Activated CD8-positive, alpha-beta memory T cell treated with anti-CD3 and anti-CD28 coated beads for 4 hours (primary cell): ENCODE measurements around the gene ALCAM.

Experiments used
- DNase-seq, 2 donors: peaks; one replicate each; pipeline ENCODE4 v3.0.0-alpha.2; 2020; ENCODE audit warnings: low read depth in 2 of 2

Gene ALCAM

DNA sequence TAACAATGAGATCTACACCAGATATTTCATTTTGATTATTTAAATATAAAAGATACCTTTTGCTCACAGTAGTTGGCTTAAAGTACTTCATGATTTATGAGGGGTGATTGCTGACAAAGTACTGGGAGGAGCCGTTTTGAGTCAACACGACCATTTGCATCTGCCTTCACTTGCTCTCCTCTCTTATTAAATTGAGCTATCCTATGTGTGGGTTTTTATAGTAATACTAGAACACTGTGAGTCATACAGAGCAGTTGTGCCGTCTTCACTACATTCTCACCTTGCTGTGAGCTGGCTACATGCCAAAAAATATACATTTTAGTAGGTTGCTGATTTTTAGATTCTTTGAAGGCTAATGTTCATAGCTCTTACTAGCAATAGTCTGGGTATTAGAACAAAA is 161.2 kb downstream of the ALCAM start:
- DNase-seq, result no peak

DNA sequence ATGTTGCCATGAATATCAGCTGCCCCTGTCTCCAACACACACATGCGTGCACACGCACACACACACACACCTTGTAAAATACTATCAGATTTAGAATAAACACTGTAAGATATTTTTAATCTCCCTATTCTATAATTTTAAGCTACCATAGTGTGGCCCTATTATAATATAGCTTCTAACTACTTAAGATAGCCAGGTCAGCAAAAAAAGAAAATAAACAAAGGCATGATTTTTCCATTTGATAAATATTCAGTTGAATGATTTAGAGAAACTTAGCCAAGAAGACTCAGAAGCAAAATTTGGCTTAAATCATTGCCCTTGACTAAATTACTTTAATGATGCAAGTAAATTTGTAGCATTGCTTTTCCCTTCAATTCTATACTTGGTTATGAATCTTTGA is 162.2 kb downstream of the ALCAM start:
- no peak for DNase-seq

DNA sequence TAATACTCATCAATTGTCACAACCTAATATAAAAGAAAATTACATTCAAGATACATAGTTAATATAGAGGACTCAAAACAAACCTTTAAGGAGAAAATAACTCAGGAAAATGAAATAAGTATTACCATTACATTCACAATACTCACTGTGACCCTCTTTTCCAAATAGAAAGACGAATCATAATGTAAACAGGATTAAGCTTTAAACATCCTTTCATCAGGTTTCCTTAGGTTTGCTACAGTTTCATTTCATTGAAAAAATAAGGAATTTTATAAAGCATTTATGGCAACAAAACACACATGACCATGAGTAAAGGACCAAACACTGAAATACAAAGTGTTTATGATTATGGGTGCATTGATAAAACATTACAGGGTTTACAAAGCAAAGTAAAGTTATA is 162.7 kb downstream of the ALCAM start:
- DNase-seq, result no peak

DNA sequence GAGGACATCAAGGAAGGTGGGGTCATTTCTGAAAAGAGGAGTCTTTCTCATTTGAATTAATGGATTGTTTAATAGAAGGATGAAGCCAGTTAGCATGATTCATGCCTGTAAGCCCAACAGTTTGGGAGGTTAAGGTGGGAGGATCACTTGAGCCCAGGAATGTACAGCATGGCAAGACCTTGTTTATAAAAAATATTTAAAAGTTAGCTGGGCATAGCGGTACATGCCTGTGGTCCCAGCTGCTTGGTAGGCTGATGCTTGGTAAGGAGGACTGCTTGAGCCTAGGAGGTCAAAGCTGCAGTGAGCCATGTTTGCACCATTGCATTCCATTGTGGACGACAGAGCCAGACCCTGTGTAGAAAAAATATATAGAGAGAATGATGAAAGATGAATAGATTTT is 165.5 kb downstream of the ALCAM start:
- DNase-seq, result no peak

DNA sequence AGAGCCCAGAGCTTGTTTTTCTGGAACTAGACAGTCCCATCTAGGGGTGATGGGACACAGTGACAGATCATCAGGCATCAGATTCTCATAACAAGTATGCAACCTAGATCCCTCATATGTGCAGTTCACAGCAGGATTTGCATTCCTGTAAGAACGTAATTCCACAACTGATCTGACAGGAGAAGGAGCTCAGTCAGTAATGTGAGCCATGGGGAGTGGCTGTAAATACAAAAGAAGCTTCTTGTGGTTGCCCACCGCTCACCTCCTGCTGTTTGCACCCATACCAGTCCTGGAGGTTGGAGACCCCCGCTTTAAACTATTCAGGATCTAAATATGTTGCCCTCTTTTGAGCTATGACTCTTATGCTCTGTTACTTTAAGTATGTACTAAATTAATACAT is 167.3 kb downstream of the ALCAM start:
- DNase-seq, result no peak

DNA sequence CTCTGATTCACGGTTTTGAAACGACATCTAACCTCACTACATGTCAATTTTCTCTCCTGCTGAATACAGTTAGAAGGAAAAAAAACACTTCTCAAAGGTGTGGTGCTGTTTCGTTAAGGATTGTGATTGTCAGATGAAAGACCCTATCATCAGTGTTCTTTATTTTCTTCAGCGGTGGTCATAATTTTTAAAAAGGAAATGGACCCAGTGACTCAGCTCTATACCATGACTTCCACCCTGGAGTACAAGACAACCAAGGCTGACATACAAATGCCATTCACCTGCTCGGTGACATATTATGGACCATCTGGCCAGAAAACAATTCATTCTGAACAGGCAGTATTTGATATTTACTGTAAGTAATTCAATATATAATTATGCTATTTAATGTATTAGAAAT is 167.8 kb downstream of the ALCAM start:
- DNase-seq, result no peak

DNA sequence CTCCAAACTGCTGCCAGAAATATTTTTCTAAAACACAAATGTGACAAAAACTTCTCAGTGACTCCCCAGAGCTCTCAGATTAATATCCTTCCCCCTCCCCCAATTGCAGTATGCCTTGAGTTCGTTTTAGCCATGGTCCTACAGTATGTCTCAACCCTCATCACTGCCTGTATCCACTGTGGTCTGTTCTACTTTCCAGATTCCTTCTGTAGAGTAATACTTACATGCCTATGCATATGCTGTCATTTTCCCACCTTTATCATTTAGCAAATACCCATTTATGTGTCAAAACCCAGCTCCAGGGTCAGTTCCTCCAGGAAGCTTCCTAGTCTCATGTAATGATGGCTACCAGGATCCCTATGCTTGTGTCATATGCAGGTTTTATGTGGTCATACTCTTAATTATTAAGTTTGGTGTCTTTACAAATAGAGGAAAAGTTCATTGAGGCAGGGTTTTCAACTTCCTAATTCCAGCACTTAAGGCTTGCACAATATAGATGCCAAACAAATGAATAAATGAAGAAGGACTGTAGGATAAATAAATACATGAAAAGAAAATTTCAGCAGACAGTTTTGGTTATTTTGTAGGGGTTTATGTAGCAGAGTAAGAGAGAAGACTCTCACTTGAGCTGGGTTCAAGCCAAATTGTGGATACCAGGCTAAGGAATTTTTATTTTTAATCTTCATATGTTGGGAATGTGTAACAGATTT is 170.8 kb downstream of the ALCAM start:
- no peak for DNase-seq

DNA sequence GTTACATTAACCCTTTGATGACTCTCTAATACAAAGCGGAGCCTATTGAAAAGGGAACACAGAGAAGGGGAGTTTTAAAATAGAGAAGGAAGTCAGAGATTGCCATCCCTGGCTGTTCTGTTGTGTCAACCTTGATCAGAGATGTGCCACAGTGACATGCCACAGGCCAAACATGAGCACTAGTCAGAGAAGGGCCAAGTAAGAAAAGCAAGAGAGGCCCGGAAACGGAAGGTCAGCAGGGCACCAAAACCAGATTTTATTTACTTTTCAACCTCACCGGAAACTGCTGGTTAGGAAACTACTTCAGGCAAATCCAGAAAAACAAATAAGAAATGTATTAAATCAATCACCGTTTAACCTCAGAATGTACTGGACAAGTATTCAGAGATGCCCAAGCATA is 171.8 kb downstream of the ALCAM start:
- no peak for DNase-seq

DNA sequence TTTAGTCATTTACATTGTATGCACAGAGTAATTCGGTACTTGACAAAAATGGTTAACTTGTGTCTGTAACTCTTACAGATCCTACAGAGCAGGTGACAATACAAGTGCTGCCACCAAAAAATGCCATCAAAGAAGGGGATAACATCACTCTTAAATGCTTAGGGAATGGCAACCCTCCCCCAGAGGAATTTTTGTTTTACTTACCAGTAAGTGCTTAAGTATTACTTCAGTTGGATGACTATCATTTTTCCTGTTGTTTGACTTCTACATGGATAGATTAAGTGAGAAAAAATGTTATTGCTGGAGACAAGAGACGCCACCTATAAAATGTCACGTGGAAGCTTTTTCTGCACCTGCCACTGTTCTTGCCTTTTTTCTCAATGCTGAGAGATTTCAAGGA is 173.2 kb downstream of the ALCAM start:
- no peak for DNase-seq

DNA sequence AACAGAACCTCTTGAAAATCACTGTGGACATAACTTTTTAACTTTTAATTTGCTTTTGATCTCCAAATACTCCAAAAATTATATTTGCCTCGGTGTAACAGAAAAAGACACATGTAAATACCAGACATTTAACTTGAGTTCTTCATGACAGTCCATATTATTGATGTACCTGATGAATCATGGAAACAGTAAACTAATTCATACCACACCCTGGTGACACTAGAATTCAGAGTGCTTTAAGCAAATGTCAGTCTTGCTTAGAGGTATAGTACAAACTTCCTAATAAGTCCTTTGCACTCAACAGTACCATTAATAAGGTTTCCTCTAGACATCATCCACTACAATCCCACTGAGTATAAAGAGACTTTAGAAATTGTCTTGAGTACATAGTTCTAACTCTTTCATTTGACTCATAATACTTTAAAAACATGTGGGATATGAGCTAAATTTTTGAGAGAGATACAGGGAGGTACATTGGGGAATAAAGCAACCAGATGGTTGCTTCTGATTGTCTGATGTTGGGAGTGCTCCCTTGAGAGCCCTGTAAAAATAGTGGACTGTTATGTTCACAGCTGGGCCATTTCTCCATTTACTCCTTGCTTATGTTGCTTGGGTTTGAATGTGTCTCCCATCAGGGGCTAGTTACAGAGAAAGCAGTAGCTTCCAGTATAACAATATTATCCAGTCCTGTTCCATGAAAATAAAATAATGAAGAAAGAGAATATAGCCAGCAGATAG is 175.7 kb downstream of the ALCAM start:
- no peak for DNase-seq

DNA sequence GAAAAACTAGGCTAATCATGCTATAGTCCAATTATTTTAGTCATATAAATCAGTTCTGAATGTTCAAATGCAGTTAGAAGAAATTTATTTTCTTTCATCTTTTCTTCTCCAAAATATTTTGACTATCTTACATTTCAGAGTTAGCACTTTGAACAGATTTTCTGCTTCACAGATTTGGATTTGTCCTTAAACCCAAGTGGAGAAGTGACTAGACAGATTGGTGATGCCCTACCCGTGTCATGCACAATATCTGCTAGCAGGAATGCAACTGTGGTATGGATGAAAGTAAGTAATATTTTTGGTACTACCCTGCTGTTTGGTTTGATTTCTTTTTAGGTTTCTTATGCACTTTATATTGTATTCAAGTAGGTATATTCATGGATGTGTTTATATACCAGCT is 178.3 kb downstream of the ALCAM start:
- DNase-seq, result no peak

DNA sequence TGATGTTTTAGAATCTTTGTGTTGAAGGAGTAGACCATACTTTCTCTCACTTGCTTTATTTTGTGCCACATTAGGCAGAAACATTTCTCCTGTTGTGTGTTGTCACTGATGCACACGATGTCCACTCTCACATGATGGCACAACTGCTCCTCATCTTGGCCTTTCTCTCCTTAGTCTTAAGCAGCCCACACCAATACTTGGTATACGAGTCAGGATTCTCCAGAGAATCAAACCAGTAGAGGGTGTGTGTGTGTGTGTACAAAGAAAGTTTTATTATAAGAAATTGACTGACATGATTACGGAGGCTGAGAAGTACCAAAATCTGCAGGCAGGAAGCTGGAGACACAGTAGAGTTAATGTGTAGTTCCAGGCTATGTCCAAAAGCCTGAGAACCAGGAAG is 187.1 kb downstream of the ALCAM start:
- no peak for DNase-seq

DNA sequence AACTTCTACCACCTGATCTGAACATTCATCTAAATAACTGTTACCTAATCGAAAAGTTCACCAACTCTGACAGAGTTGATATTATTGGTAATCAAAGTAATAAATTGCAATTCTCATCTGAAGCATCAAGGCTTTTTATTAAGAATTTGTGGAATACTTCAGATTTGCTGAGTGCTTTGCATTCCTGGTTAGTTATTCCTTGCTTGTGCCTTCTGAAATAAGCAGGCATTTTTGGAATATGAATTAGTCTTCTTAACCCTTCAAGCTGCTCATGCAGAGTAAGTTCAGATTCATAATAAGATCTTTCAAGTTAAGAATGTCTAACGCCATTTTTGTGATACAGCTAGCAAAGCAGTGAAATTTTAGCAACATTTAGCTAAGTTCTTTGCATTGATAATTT is 188.5 kb downstream of the ALCAM start:
- no peak for DNase-seq

DNA sequence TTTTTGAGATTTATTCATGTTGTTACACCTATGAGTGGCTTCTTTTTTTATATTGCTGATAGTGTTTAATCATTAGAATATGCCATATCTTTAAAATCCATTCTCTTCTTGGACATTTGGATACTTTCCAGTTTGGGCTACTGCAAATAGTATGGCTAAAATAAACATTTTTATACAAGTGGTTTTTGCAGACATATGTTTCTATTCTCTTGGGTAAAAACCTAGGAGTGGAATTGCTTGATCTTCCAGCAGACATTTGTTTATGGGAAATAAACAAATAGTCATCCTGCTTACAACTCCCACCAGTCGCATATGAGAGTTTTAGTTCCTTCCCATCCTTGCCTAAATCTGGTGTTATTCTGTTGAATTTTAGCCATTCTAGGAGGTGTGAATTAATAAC is 193.1 kb downstream of the ALCAM start:
- no peak for DNase-seq

DNA sequence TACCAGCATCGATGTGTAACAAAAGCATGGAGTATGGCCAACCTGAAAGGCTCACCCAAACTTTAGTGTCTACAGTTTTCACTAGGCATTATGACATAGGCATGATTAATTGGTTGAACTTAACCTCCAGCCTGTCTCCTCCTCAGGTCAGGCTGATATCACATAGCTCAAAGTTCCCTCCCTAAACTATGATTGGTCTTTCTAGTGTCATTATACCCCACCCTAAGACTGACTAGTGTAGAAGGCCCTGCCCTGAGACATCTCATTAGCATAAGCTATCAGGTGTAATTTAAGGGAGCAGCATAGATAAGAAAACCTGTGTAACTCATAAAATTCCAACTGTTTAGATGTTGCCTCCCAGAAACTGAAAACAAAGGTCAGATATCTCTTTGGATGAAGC is 195.2 kb downstream of the ALCAM start:
- no peak for DNase-seq

DNA sequence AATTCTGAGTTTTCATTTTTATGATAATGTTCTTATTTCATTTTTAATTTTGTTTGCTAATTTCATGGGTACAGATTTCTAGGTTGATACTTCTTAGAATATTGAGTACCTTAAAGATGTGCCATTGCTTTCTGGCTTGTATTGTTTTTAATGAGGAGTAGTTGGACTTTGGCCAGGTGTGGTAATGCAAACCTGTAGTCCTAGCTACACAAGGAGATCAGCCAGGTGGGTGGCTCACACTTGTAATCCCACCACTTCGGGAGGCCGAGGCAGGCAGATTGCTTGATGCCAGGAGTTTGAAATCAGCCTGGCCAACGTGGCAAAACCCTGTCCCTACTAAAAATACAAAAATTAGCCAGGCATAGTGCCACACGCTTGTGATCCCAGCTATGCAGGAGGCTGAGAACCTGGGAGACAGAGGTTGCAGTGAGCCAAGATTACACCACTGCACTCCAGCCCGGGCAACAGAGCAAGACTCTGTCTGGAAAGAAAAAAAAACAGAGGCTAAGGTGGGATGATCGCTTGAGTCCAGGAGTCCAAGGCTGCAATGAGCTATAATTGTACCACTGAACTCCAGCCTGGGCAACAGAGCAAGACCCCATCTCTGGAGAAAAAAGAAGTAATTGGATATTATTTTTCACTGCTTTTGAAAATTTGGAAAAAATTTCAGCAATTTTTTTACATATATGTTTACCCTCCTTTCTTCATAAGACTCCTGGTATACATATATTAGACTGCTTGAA is 198.0 kb downstream of the ALCAM start:
- DNase-seq, result no peak

DNA sequence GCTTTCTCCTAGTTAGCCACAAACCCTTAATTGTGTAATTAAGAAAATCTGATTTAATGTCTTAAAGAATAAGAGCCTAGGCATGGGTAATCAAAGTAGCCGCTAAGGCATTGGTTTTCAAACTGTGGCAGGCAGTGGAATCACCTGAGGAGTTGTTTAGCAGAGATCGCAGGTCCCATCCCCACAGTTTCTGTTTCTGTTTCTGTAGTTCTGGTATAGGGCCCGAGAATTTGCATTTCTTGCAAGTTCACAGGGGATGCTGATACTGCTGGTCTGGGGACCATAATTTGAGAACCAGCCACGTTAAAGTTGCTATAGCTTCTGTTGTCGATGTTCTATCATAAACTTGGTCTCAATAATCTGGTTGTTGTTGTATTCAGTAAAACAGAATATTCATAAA is 204.3 kb downstream of the ALCAM start:
- DNase-seq, result no peak

DNA sequence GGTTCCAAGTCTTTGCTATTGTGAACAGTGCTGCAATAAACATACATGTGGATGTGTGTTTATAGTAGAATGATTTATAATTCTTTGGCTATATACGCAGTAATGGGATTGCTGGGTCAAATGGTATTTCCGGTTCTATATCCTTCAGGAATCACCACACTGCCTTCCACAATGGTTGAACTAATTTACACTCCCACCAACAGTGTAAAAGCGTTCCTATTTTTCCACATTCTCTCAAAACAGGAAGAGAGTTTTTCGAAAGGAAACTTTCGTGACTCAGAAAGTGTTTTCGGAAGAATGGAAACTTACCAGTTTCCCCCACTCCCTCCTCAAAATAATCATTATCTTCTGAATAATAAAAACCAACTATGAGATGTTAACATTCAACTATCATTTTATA is 205.8 kb downstream of the ALCAM start:
- DNase-seq, result no peak

DNA sequence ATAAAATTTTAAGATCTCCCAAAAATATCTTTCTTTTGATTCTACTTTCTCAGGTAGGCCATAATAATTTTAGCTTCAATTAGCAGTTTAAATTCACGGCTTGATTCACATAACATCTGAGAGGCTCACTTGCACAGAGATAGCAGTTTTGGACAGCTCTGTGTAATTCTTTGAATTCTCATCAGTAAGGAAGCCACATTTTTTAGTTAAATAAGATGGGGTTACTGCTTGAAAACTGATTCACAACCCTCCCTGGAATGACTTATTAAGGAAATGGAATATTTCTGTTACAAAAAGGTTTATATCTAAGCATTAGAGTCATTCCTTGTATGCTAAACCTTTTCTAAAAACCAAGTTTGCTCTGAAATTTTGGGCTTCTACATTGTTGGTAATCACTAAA is 212.7 kb downstream of the ALCAM start:
- DNase-seq, result no peak

DNA sequence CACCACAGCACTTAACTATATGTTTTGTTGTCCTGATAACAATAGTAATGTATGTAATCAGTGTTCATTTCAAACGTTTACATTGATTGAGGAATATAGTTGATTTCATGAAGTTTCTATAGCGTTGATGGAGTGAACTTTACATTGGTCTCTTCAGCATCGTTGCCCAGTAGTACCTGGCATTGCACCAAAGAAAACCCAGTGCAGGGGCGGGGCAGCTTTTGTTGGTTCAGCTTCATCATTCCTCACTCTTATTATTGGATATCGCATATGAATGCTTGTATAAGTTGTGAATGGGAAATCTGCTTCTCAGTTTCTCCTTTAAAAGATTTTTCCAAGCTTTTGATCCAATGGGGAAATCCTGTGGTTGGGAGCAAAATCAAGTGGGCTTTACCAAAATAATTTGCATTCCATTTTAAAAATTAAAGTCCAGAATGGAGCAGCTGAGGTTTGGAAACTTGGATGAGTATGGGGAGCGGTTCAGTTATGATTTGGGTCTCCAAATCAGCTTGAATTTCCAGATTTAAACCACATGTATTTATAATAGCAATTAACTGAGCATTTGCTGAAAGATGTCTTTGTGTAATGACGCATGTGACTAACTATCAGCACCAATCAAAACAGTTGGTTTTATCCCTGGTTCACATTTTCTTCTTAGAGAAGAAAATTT is 213.7 kb downstream of the ALCAM start:
- no peak for DNase-seq

DNA sequence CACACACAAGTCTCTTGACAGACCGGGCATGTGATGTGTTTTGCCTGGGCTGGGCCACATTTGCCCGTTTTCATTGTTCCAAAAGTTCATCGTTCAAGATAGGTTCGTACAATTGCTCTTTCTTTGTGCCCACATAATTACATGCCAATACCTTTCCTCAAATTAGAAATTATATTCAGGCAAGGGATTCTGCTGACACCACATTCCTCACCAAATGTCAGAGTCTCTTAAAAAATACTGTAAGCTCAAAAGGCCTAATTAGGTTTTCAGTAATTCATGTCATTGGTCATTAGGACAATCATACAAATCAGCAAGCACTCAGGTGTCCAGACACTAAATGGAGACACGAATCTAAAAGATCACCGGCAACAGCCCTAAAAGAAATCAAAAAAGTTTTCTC is 215.3 kb downstream of the ALCAM start:
- no peak for DNase-seq

DNA sequence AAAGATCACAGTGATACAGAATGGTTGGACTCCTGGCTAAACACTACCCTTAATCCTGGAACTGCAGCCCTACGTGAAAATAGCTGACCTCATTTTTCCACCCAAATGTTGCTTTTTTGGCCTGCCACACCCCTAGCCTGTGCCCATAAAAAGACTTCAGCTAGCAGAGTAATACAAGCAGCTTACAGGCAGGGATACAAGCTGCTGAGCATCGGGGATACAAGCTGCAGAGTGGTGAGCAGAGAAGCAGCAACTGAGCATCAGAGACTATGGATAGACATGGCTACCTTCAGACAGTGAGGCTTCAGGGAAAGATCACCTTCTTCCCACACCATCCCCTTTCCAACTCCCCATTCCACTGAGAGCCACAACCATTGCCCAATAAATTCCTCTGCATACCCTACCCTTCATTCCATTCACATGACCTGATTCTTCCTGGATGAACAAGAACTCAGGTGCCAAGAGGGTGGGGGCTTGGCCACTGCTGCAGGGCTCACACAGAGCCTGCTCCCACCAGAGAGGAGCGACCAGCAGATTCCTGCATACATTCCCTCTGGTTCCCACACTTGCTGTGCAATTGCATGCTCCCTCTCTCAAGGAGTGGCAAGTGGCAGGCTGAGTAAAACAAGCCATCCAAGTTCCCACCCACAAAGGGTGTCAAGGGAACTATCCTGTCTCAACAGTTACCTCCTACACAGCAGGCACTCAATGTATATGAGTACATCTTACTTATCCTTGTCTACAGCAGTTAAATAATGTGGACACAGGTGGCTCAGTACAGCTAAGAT is 217.5 kb downstream of the ALCAM start:
- DNase-seq, result no peak
